GM21515 (cell line): ENCODE measurements around the gene PSPC1.
"Not testable (repeated sequence)": the region's sequence is repeated elsewhere in the genome, so short reads cannot be mapped to it uniquely, and the experiment has no call there.

Experiments
- ATAC-seq: cut with Tn5 transposase; IDR thresholded peaks from one replicate; pipeline ENCODE4 v1.9.1; 2021; ENCODE audit not compliant: unreplicated experiment

Gene PSPC1

GRCh38 chr13:19782727-19783682 lies at the start of gene PSPC1:
PSPC1 (minus strand) TSS chr13:19782945; CDS start chr13:19782757, 188 bp downstream.
- ATAC-seq = peak; percentile 80

- no peak for ATAC-seq
These were observed 39.9 kb upstream of the PSPC1 start for GRCh38 chr13:19822673-19823072.

GRCh38 chr13:19818223-19818842 lies 35.6 kb upstream of the PSPC1 start:
- no peak for ATAC-seq

GRCh38 chr13:19817510-19818158 lies 34.9 kb upstream of the PSPC1 start:
- no peak for ATAC-seq

GRCh38 chr13:19817106-19817505 lies 34.4 kb upstream of the PSPC1 start:
- ATAC-seq = no peak

GRCh38 chr13:19815842-19816241 lies 33.1 kb upstream of the PSPC1 start:
- not testable (repeated sequence) for ATAC-seq

- no peak for ATAC-seq
These were observed 28.5 kb upstream of the PSPC1 start for GRCh38 chr13:19810996-19811881.

GRCh38 chr13:19810151-19810550 lies 27.4 kb upstream of the PSPC1 start:
- no peak for ATAC-seq

GRCh38 chr13:19805765-19806164 lies 23.0 kb upstream of the PSPC1 start:
- no peak for ATAC-seq

- no peak for ATAC-seq
These were observed 13.2 kb upstream of the PSPC1 start for GRCh38 chr13:19795956-19796355.

- ATAC-seq = no peak
These were observed 11.9 kb upstream of the PSPC1 start for GRCh38 chr13:19794631-19795030.

- ATAC-seq = no peak
These were observed 9.3 kb upstream of the PSPC1 start for GRCh38 chr13:19791953-19792537.

- ATAC-seq = peak; percentile 44
These were observed 557 bp downstream of the PSPC1 start for GRCh38 chr13:19782049-19782726.

GRCh38 chr13:19781526-19781925 lies 1.2 kb downstream of the PSPC1 start:
- ATAC-seq = no peak

- not testable (repeated sequence) for ATAC-seq
These were observed 1.9 kb downstream of the PSPC1 start for GRCh38 chr13:19780753-19781418.

GRCh38 chr13:19772306-19772705 lies 10.4 kb downstream of the PSPC1 start:
- no peak for ATAC-seq

GRCh38 chr13:19769854-19770253 lies 12.9 kb downstream of the PSPC1 start:
- no peak for ATAC-seq

GRCh38 chr13:19767966-19768365 lies 14.8 kb downstream of the PSPC1 start:
- ATAC-seq = no peak

GRCh38 chr13:19766591-19766990 lies 16.2 kb downstream of the PSPC1 start:
- ATAC-seq = no peak
